Stimulated activated CD8-positive, alpha-beta memory T cell treated with anti-CD3 and anti-CD28 coated beads, Interleukin-15, amount 100 ng/mL, for 1 hour (primary cell): ENCODE results near the gene LTN1.
"Not testable (repeated sequence)": the region's sequence is repeated elsewhere in the genome, so short reads cannot be mapped to it uniquely, and the experiment has no call there.

Experiments used
- DNase-seq: peaks from one replicate; pipeline ENCODE4 v3.0.0-alpha.2; 2020; ENCODE audit warnings: low read depth

LTN1 gene, protein sequence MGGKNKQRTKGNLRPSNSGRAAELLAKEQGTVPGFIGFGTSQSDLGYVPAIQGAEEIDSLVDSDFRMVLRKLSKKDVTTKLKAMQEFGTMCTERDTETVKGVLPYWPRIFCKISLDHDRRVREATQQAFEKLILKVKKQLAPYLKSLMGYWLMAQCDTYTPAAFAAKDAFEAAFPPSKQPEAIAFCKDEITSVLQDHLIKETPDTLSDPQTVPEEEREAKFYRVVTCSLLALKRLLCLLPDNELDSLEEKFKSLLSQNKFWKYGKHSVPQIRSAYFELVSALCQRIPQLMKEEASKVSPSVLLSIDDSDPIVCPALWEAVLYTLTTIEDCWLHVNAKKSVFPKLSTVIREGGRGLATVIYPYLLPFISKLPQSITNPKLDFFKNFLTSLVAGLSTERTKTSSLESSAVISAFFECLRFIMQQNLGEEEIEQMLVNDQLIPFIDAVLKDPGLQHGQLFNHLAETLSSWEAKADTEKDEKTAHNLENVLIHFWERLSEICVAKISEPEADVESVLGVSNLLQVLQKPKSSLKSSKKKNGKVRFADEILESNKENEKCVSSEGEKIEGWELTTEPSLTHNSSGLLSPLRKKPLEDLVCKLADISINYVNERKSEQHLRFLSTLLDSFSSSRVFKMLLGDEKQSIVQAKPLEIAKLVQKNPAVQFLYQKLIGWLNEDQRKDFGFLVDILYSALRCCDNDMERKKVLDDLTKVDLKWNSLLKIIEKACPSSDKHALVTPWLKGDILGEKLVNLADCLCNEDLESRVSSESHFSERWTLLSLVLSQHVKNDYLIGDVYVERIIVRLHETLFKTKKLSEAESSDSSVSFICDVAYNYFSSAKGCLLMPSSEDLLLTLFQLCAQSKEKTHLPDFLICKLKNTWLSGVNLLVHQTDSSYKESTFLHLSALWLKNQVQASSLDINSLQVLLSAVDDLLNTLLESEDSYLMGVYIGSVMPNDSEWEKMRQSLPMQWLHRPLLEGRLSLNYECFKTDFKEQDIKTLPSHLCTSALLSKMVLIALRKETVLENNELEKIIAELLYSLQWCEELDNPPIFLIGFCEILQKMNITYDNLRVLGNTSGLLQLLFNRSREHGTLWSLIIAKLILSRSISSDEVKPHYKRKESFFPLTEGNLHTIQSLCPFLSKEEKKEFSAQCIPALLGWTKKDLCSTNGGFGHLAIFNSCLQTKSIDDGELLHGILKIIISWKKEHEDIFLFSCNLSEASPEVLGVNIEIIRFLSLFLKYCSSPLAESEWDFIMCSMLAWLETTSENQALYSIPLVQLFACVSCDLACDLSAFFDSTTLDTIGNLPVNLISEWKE (N-terminal part only)

DNA sequence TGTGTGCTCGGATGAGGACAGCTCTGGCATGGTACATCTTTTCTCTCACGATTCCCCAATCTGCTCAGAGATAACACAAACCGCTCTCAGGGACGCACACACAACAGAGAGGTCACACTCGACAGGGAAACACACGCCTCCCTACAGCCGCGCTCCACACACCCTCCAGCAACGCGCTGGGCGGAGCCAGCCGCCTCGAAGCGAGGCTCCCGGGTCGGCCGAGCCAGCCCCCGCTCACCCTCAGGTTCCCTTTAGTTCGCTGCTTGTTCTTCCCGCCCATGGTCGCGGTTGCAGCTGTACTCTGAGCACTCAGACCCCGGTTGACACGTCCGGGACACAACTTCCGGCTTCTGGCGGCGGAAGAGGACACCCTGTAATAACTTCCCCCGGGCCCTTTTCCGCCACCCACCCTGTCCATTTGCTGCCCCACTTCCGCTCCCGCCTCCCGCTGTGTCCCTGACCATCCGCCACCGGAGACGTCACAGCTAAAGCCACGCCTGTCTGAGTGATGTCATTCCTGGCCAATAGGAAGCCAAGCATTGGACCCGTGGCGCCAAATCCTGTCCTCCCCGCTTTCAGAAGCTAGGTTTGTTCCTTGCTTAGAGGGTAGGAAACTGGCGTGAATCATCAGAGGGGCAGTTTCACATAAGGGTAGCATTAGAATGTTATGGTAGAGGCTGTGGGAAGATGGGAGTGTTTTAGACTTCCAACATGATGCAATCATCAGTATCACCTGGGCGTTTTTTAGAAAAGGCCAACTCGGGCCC, at the start of gene LTN1:
Gene LTN1 (minus strand): TSS at position 352 of the 767 bp plus-strand sequence. CDS start 72 bp downstream, at position 280.
- peak; percentile 98 for DNase-seq

GRCh38 chr21:29034678-29035077, 42.0 kb upstream of the LTN1 start:
- DNase-seq, result no peak

- DNase-seq, result no peak
Observed at GRCh38 chr21:29033871-29034270, 41.2 kb upstream of the LTN1 start.

- DNase-seq, result no peak
Observed at GRCh38 chr21:29033301-29033700, 40.6 kb upstream of the LTN1 start.

DNA sequence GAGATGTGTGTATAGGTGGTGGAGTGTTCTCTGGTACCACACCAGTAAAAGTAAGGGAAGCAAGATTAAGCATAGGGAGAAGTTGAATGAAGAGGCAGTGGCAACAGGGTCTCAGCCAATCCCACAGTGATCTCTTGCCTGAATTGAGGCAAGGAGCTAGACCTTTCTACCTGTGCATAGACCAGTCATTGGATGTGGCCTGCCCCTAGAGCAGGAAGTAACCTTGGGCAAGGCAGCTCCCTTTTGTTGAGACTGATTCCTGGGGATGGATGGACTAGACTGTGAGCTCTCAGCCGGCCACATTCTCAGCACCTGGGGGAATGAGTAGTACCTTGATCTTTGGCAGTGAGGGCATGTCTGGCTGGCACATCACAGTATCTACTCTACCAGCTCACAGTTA, 38.2 kb upstream of the LTN1 start:
- DNase-seq, result no peak

GRCh38 chr21:29029524-29029923, 36.8 kb upstream of the LTN1 start:
- no peak for DNase-seq

- DNase-seq, result no peak
Observed at GRCh38 chr21:29025328-29025713, 32.6 kb upstream of the LTN1 start.

GRCh38 chr21:29024474-29025327, 32.0 kb upstream of the LTN1 start, which contains the start of gene USP16:
Gene USP16, plus strand, starts transcription at chr21:29024668. Its CDS starts 3,246 bp downstream, at chr21:29027914.
- DNase-seq, result peak; percentile 89

DNA sequence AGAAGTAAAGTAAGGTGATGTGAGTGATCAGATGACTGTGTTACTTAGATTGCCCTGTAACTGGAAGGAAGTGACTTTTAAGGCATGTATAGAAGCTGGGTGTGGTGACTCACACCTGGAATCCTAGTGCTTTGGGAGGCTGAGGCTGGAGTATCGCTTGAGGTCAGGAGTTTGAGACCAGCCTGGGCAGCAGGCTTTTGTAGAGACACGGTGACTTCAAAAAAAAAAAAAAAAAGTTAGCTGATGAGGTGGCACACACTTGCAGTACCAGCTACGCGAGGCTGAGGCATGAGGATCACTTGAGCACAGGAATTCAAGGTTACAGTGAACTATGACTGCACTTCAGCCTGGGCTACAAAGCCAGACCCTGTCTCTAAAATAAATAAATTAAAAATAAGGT, 29.5 kb upstream of the LTN1 start:
- no peak for DNase-seq

DNA sequence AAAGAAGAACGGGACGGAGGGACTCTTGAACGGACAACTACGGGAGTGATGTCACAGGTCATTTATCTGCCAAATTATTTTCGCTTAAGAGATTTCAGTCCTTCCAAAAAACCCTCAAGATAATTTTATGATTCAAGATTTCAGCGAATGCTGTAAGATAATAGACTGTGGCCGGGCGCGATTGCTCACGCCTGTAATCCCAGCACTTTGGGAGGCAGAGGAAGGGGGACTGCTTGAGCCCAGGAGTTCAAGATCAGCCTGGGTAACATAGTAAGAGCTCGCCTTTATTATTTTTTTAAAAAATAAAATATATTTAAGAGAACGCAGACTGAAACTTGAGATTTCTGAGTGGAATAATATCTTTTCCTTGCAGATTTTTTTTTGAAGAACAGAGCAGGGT, 25.9 kb upstream of the LTN1 start:
- DNase-seq, result no peak

GRCh38 chr21:29017639-29018237, 25.1 kb upstream of the LTN1 start:
- no peak for DNase-seq

GRCh38 chr21:29011236-29011635, 18.6 kb upstream of the LTN1 start:
- DNase-seq, result not testable (repeated sequence)

DNA sequence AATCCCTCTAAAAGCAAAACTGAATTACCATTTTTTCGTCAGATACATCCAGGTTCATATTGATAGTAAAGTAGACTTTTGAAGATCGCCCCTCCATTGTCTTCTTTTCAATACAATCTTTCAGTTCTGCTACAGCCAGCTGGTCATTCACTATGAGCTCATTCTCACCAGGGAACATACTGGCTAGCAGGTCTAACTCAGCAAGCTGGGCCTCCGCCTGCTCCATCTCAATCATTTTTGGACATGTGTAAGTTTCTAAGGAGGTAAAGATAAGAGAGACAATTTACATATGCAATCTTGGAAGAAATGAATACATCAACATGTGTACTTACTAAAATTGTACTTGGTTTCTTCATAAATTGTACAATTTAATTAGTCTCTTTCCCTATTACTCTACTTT, 15.7 kb upstream of the LTN1 start:
- DNase-seq, result no peak

DNA sequence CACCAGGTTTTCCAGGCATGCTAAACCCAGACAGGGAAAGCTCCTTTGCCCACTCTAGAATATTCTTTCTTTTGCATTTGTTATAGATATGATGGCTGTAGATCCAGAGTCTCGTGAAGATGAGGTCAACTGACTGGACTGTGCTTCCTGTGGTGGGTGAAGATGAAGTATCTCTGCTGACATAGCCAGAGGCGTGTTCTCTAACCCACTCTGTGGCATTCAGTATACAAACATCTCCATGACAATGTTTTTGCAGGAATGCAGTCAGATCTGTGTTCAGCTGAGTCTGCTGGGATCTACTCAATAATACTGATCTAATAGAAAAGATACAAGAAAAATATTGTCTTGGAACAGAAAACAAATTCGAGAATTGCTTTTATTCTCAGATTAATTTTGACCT, 15.1 kb upstream of the LTN1 start:
- DNase-seq, result no peak

DNA sequence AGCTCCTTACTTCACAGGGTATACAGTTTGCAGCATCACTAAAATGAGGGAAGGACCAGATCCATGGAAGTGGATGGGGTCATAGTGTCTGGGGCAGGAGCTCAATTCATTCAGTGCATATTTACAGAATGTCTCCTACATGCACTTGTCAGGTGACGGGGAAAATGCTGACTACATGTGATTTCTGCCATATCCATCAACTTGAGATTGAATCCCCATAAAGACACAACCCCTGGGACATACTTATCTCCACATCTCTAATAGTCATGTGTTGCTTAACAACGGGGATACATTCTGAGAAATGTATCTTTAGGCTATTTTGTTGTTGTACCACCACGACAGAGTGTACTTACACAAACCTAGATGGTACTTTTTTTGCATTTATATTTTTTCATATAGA, 14.5 kb upstream of the LTN1 start:
- DNase-seq, result no peak

GRCh38 chr21:29005696-29006095, 13.0 kb upstream of the LTN1 start:
- DNase-seq, result no peak

DNA sequence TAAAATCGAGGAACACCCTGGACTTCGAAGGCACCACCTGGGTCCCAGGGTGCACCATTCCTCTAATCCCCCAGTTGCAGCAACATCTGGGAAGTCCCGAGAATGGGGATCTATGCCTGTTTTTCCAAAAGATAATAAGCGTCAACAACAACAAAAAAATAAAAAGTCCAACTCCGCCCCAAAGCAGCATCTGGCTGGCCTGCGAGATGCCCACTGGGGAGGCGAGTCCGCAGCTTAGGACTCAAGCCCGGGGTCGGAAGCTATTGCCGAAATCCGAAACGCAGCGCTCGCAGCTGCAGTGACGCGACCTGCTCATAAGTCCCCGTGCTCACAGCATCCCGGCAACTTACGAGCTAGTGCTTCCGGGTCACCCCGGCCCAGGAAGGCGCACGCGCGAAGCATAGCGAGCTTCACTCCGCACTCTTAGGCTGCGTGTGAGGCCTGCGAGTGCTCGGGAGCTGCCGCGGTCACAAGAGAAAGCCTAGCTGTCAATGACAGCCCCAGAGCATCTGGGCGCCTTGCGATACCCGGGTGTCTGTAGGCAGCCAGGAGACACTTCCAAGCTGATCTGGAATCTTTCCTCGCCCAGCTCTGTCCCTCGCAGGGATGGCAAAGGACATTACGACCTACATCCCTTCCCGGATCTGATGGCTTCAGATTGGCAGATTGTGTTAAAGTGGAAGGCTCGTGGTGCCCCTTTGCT, 9.9 kb upstream of the LTN1 start:
- peak; percentile 88 for DNase-seq

DNA sequence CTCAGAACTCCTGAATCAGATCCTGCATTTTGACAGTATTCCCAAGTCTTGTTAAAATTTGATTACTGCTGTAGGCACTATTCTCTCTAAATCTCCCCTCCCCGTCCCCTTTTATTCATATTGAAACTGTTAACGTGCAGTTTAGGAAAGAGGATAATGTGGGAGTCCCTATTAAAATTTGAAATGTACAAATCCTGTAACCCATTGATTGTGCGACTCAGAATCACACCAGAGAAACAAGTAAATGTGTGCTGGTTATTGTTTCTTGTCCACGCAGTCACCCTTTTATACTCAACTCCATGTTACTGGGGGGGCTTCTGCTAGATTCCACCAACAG, 584 bp upstream of the LTN1 start:
- no peak for DNase-seq

GRCh38 chr21:28991861-28992525, 684 bp downstream of the LTN1 start:
- no peak for DNase-seq
